CD4-positive, alpha-beta T cell (primary cell): ENCODE measurements around the gene MARCHF3. TPM values are rescaled to one million over a fixed set of nuclear protein-coding genes. Genes with fewer than 3 reads are reported as not detected.
A peak's percentile ranks its signal among the peaks of the same experiment; 100 is the strongest.

Experiments
- ATAC-seq: fragments of 200-7000 bp; cut with Tn5 transposase; one replicate; pipeline ENCODE4 v1.10.0; 2022; ENCODE audit warnings: mild to moderate bottlenecking; ENCODE audit not compliant: poor library complexity
- CTCF ChIA-PET: fragments of 350-600 bp; sonication (Branson Sonifier 250); formaldehyde crosslinking; loops from one replicate; lab custom pipeline; 2021; ENCODE audit warnings: antibody characterized with exemption, inconsistent platforms; lab: Charles Lee
- POLR2A ChIA-PET: fragments of 350-600 bp; sonication (Branson Sonifier 250); formaldehyde crosslinking; loops from one replicate; lab custom pipeline; 2021; ENCODE audit warnings: antibody characterized with exemption, inconsistent platforms; lab: Charles Lee
- DNase-seq, 14 experiments: peaks; one replicate each; pipeline ENCODE4 v3.0.0-alpha.2; 2013 to 2020; ENCODE audit warnings: mixed read lengths in 2 of 14
- H3K27ac ChIP-seq, 2 donors: one replicate each; pipeline versions ENCODE4 v1.5.1 to v1.7.0; 2013; ENCODE audit warnings: low read length in 2 of 2, low read depth in 1 of 2, mild to moderate bottlenecking in 1 of 2
- H3K27me3 ChIP-seq, 2 experiments: 1 replicate in 1 of 2; 2 replicates in 1 of 2; pipeline versions ENCODE4 v1.6.1 to v1.7.0; 2013; ENCODE audit warnings: low read length in 2 of 2, control low read depth in 1 of 2, mild to moderate bottlenecking in 1 of 2, moderate library complexity in 1 of 2; ENCODE audit not compliant: insufficient read depth in 2 of 2, control insufficient read depth in 1 of 2
- H3K36me3 ChIP-seq: one replicate; pipeline ENCODE4 v1.6.1; 2013; ENCODE audit warnings: low read length, control low read depth; ENCODE audit not compliant: insufficient read depth
- H3K4me1 ChIP-seq: one replicate; pipeline ENCODE4 v1.6.1; 2013; ENCODE audit warnings: low read length, control low read depth; ENCODE audit not compliant: insufficient read depth
- H3K4me3 ChIP-seq: one replicate; pipeline ENCODE4 v1.5.1; 2013; ENCODE audit warnings: mild to moderate bottlenecking, low read length, moderate library complexity
- H3K9me3 ChIP-seq, 2 experiments: 1 replicate in 1 of 2; 2 replicates in 1 of 2; pipeline versions ENCODE4 v1.6.1 to v1.7.0; 2013; ENCODE audit warnings: low read length in 2 of 2, mild to moderate bottlenecking in 2 of 2, control low read depth in 1 of 2, moderate library complexity in 1 of 2; ENCODE audit not compliant: control insufficient read depth in 1 of 2, insufficient read depth in 1 of 2
- H3K27ac Mint-ChIP-seq: one replicate; pipeline ENCODE4 v1.8.0; 2020; ENCODE audit warnings: mixed read lengths
- H3K27me3 Mint-ChIP-seq: one replicate; pipeline ENCODE4 v1.8.0; 2021; ENCODE audit warnings: mixed read lengths
- H3K36me3 Mint-ChIP-seq: one replicate; pipeline ENCODE4 v1.8.0; 2021; ENCODE audit warnings: low read depth, mixed read lengths
- H3K4me1 Mint-ChIP-seq: one replicate; pipeline ENCODE4 v1.8.0; 2021; ENCODE audit warnings: low read depth, mixed read lengths
- H3K4me3 Mint-ChIP-seq: one replicate; pipeline ENCODE4 v1.8.0; 2020; ENCODE audit warnings: mild to moderate bottlenecking, mixed read lengths
- H3K9me3 Mint-ChIP-seq: one replicate; pipeline ENCODE4 v1.8.0; 2020; ENCODE audit warnings: mixed read lengths
- CTCF ChIP-seq: fragments of 200-600 bp; IDR thresholded peaks from one replicate; pipeline ENCODE4 v1.8.0; 2022; ENCODE audit warnings: antibody characterized with exemption, mild to moderate bottlenecking
- intact Hi-C, 2 experiments: fragments of 100-400 bp; cut with DNase I in 1 of 2; cut with micrococcal nuclease in 1 of 2; formaldehyde crosslinking; loops; one replicate each; pipeline versions ENCODE4 v1.15.1 to v1.9.0; 2023 to 2025; cut with DNase I, micrococcal nuclease
- total RNA-seq, 174 experiments: library from RNA in 2 of 174; stranded (reverse) in 2 of 174; gene quantifications; one replicate each; pipeline ENCODE4 v1.2.3 and lab custom pipeline; 2021 to 2026

The MARCHF3 gene
- total RNA-seq, 2 experiments from 2014 or later = 5.2 to 6.2 TPM

- Histone ChIP-seq H3K27ac (no peak overlapping the region), H3K36me3 (no peaks in the 10 kb centered on the region), H3K4me1 (peaks cover 10% of the 10 kb centered on the region), H3K9me3 (no peaks in the 10 kb centered on the region), H3K4me3 (no peak overlapping the region), H3K27me3 (no peaks in the 10 kb centered on the region)
- peaks cover 21% of the 10 kb centered on the region for H3K4me1 Mint-ChIP-seq
- no peaks in the 10 kb centered on the region for H3K9me3 Mint-ChIP-seq
- no peak overlapping the region for H3K4me3 Mint-ChIP-seq
- H3K36me3 Mint-ChIP-seq = peaks cover 8% of the 10 kb centered on the region
- ATAC-seq = no peak
- intact Hi-C loops = loop anchor here in 1 of 2 experiments (10.0 kb wide), 1 partner anchor 238 kb away; no protein-coding TSS in a partner anchor
- peaks cover 7% of the 10 kb centered on the region for H3K27me3 Mint-ChIP-seq
- no peak for DNase-seq
- CTCF ChIA-PET = no interaction called here
- POLR2A ChIA-PET = no interaction called here
- no peak overlapping the region for H3K27ac Mint-ChIP-seq
- no peak for TF ChIP-seq CTCF
These were observed 46.2 kb upstream of the MARCHF3 start for GRCh38 chr5:127076315-127077129.

GRCh38 chr5:127074466-127074865 lies 44.1 kb upstream of the MARCHF3 start:
- no peaks in the 10 kb centered on the region for H3K27me3 Mint-ChIP-seq
- H3K9me3 Mint-ChIP-seq = no peaks in the 10 kb centered on the region
- ChIA-PET CTCF (interaction anchor here (0.9 kb wide), 1 partner anchor 44 kb away, joined by 3 read pairs; the partner anchor contains the start of gene MARCHF3), POLR2A (interaction anchor here (1.3 to 2.3 kb wide), 3 partner anchors 154 to 297 kb away, joined by 3 to 18 read pairs (median 10); partner anchors contain the start of gene LMNB1)
- ATAC-seq (no peak), DNase-seq (no peak)
- H3K36me3 Mint-ChIP-seq = peaks cover 22% of the 10 kb centered on the region
- H3K27me3 ChIP-seq = no peaks in the 10 kb centered on the region
- H3K36me3 ChIP-seq = no peaks in the 10 kb centered on the region
- H3K4me1 Mint-ChIP-seq = peaks cover 22% of the 10 kb centered on the region
- no peaks in the 10 kb centered on the region for H3K9me3 ChIP-seq
- no peak overlapping the region for H3K27ac ChIP-seq
- no peak for TF ChIP-seq CTCF
- peak overlapping the region; percentile 92 for H3K4me3 Mint-ChIP-seq
- intact Hi-C loops = loop anchor here in 1 of 2 experiments (5.0 to 10.0 kb wide), 2 partner anchors 42 to 240 kb away; partner anchors contain the start of gene MARCHF3
- peaks cover 10% of the 10 kb centered on the region for H3K4me1 ChIP-seq
- H3K4me3 ChIP-seq = no peak overlapping the region
- H3K27ac Mint-ChIP-seq = peak overlapping the region; percentile 85

- no peak for TF ChIP-seq CTCF
- H3K4me3 ChIP-seq = peak within 1 kb of the TSS; percentile 62
- no peaks in the 10 kb centered on the region for H3K27me3 ChIP-seq
- ATAC-seq (peak; percentile 93), DNase-seq (peak; percentile 31 to 84 (median 56))
- intact Hi-C loops = loop anchor here (2.0 to 10.0 kb wide), 3 partner anchors 41 to 242 kb away; partner anchors contain the start of gene MARCHF3 (in 2 of the 2)
- Mint-ChIP-seq H3K27me3 (no peaks in the 10 kb centered on the region), H3K4me1 (peaks cover 34% of the 10 kb centered on the region), H3K9me3 (no peaks in the 10 kb centered on the region), H3K36me3 (peaks cover 35% of the 10 kb centered on the region), H3K4me3 (peak within 1 kb of the TSS; percentile 92), H3K27ac (peak within 1 kb of the TSS; percentile 85)
- H3K36me3 ChIP-seq = no peaks in the 10 kb centered on the region
- peak within 1 kb of the TSS in 1 of 2 donors; percentile 4 for H3K27ac ChIP-seq
- CTCF ChIA-PET = interaction anchor here (0.6 to 1.2 kb wide), 2 partner anchors 7 to 577 kb away, joined by 3 read pairs; no protein-coding TSS in a partner anchor
- POLR2A ChIA-PET = interaction anchor here (0.6 to 2.5 kb wide), 11 partner anchors 10 to 296 kb away, joined by 3 to 18 read pairs (median 3); partner anchors contain the start of genes LMNB1 and MARCHF3
- no peaks in the 10 kb centered on the region for H3K9me3 ChIP-seq
- H3K4me1 ChIP-seq = peaks cover 10% of the 10 kb centered on the region
These were observed 42.8 kb upstream of the MARCHF3 start, which contains the start of gene C5orf63 for GRCh38 chr5:127072861-127073846. Gene C5orf63, minus strand, starts transcription at chr5:127073502. Its CDS starts 14,507 bp downstream, at chr5:127058995.
